ENCODE data around the gene HS3ST5.

DNA sequence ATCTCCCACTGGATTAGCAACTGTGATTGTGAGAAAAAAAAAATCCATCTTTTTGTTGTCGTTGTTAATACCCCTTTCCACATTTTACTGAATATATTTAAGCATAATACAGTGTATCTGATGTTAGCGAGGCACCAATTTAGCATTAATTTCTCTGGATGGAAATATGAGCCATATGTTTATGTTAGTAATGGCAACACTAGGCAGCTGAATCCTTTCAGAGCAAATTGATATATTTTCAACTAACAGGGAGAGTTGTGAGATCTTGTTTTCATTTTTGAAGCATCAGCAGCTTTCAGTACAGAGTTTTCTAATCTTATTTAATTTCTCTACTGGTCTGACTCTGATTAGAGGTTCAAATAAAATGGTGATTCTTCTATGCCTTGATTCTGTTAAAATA lies 287.1 kb downstream of the HS3ST5 start:
- TF ChIP-seq POLR2A (IDR thresholded peaks at IDR 0.05) (no peak), CTCF (IDR thresholded peaks at IDR 0.05) (no peak)
